HG03558 (cell line): ENCODE data around the gene GTPBP8.
A peak's percentile ranks its signal among the peaks of the same experiment; 100 is the strongest.

Source experiments
- ATAC-seq: cut with Tn5 transposase; IDR thresholded peaks from one replicate; pipeline ENCODE4 v1.9.1; 2021; ENCODE audit warnings: moderate number of reproducible peaks; ENCODE audit not compliant: unreplicated experiment; ENCODE audit errors: extremely low read depth

Gene GTPBP8

GRCh38 chr3:112990672-112991602 is at the start of gene GTPBP8:
Gene GTPBP8 (plus strand): TSS chr3:112990984. CDS start chr3:112991000, 16 bp downstream.
- peak; percentile 81 for ATAC-seq

- ATAC-seq: no peak
These were observed 42.4 kb upstream of the GTPBP8 start for GRCh38 chr3:112948346-112948838.

GRCh38 chr3:112956351-112956750 is 34.4 kb upstream of the GTPBP8 start:
- ATAC-seq: no peak

GRCh38 chr3:112958811-112959560 is 31.8 kb upstream of the GTPBP8 start:
- no peak for ATAC-seq

GRCh38 chr3:112963683-112964082 is 27.1 kb upstream of the GTPBP8 start:
- no peak for ATAC-seq

- no peak for ATAC-seq
These were observed 25.1 kb upstream of the GTPBP8 start for GRCh38 chr3:112965656-112966055.

- ATAC-seq: no peak
These were observed 24.2 kb upstream of the GTPBP8 start for GRCh38 chr3:112966633-112967032.

GRCh38 chr3:112967425-112967824 is 23.4 kb upstream of the GTPBP8 start:
- ATAC-seq: no peak

GRCh38 chr3:112967828-112968227 is 23.0 kb upstream of the GTPBP8 start:
- no peak for ATAC-seq

- no peak for ATAC-seq
These were observed 18.6 kb upstream of the GTPBP8 start for GRCh38 chr3:112972158-112972557.

GRCh38 chr3:112973325-112974177 is 17.2 kb upstream of the GTPBP8 start:
- peak; percentile 73 for ATAC-seq

GRCh38 chr3:112974178-112974517 is 16.6 kb upstream of the GTPBP8 start:
- ATAC-seq: no peak

GRCh38 chr3:112974894-112975293 is 15.9 kb upstream of the GTPBP8 start, which contains the start of gene CD200R1:
Gene CD200R1 (minus strand): TSS chr3:112975103. CDS start chr3:112974857, 246 bp downstream.
- no peak for ATAC-seq

GRCh38 chr3:112976001-112976400 is 14.8 kb upstream of the GTPBP8 start:
- ATAC-seq: no peak

- no peak for ATAC-seq
These were observed 13.8 kb upstream of the GTPBP8 start for GRCh38 chr3:112976953-112977352.

GRCh38 chr3:112979244-112979832 is 11.4 kb upstream of the GTPBP8 start:
- ATAC-seq: no peak

GRCh38 chr3:112980080-112980479 is 10.7 kb upstream of the GTPBP8 start:
- ATAC-seq: no peak

- no peak for ATAC-seq
These were observed 8.1 kb upstream of the GTPBP8 start for GRCh38 chr3:112982710-112983109.

GRCh38 chr3:112984485-112984884 is 6.3 kb upstream of the GTPBP8 start:
- no peak for ATAC-seq
